HL-60 (cell line): ENCODE results near the gene DAGLA.

Source experiments
- DNase-seq, 2 experiments: peaks; one replicate each; pipeline ENCODE4 v3.0.0-alpha.2; 2010 to 2020; ENCODE audit warnings: low read depth in 1 of 2, low spot score in 1 of 2
- H3K27ac ChIP-seq: fragments of 250-450 bp; sonication (Bioruptor Pico); replicated peaks from 2 replicates; pipeline ENCODE4 v1.5.1; 2020; ENCODE audit warnings: mild to moderate bottlenecking, moderate library complexity
- H3K27me3 ChIP-seq: fragments of 250-450 bp; sonication (Bioruptor Pico); 2 replicates; pipeline ENCODE4 v1.5.1; 2021; ENCODE audit warnings: mild to moderate bottlenecking, moderate library complexity; ENCODE audit not compliant: insufficient read depth, poor library complexity, severe bottlenecking
- H3K4me3 ChIP-seq: replicated peaks from 2 replicates; pipeline ENCODE4 v1.5.1; 2011; ENCODE audit warnings: mild to moderate bottlenecking, control low read depth, low read length; ENCODE audit not compliant: insufficient read depth
- CTCF ChIP-seq: IDR thresholded peaks from one replicate; pipeline ENCODE4 v1.5.1; 2011; ENCODE audit warnings: low read length, control low read depth, inconsistent platforms; ENCODE audit not compliant: insufficient read depth
- GABPA ChIP-seq: IDR thresholded peaks from 2 replicates; pipeline ENCODE4 v1.6.1; 2012; ENCODE audit warnings: low read depth
- POLR2AphosphoS5 ChIP-seq: IDR thresholded peaks from 2 replicates; pipeline ENCODE4 v1.6.1; 2012; ENCODE audit warnings: low read depth
- REST ChIP-seq: IDR thresholded peaks from 2 replicates; pipeline ENCODE4 v1.6.1; 2012; ENCODE audit warnings: low read depth; ENCODE audit not compliant: insufficient replicate concordance
- SPI1 ChIP-seq: IDR thresholded peaks from 2 replicates; pipeline ENCODE4 v1.6.1; 2012; ENCODE audit warnings: low read depth, mild to moderate bottlenecking, borderline replicate concordance

The DAGLA gene

GRCh38 chr11:61752117-61752924 is 72.1 kb downstream of the DAGLA start, which contains the start of gene MYRF:
Gene MYRF (plus strand): TSS chr11:61752636. CDS start chr11:61752745, 109 bp downstream.
- peak within 1 kb of the TSS; percentile 9; the same call in 1 of the 2 replicates for H3K4me3 ChIP-seq
- H3K27ac ChIP-seq = no peak within 1 kb of the TSS
- TF ChIP-seq REST (no peak), CTCF (no peak), SPI1 (no peak), GABPA (no peak)
- H3K27me3 ChIP-seq = peaks cover 25% of the 10 kb centered on the region
- DNase-seq = peak; percentile 17 to 18

- DNase-seq = no peak
- no peak overlapping the region for H3K27ac ChIP-seq
These were observed 72.8 kb downstream of the DAGLA start for GRCh38 chr11:61752925-61753521.

More at GRCh38 chr11:61752925-61753521, 72.8 kb downstream of the DAGLA start:
- TF ChIP-seq GABPA (no peak), SPI1 (no peak), CTCF (no peak), POLR2AphosphoS5 (no peak), REST (no peak)
- Histone ChIP-seq H3K4me3 (no peak overlapping the region; the same call in 1 of the 2 replicates), H3K27me3 (peaks cover 25% of the 10 kb centered on the region)
